K562 (cell line): Measurements from ENCODE around the gene USP10. TPM values are rescaled to one million over a fixed set of nuclear protein-coding genes. Genes with fewer than 3 reads are reported as not detected.

Experiments
- ARID1B ChIP-seq: fragments of 450-650 bp; IDR thresholded peaks from 2 replicates; pipeline ENCODE4 v1.6.1; 2016; ENCODE audit warnings: antibody characterized with exemption, mild to moderate bottlenecking, inconsistent platforms
- CHD7 ChIP-seq: fragments of 200-600 bp; sonication (generic); IDR thresholded peaks from one replicate; pipeline ENCODE4 v1.6.1; 2012; ENCODE audit warnings: mild to moderate bottlenecking, low read depth, low read length, inconsistent platforms
- DIDO1 ChIP-seq: fragments of 450-650 bp; IDR thresholded peaks from 2 replicates; pipeline ENCODE4 v1.6.1; 2016; ENCODE audit warnings: low read depth, missing biosample characterization, missing genetic modification characterization
- ETV1 ChIP-seq: fragments of 450-650 bp; conservative IDR thresholded peaks from 2 replicates; pipeline ENCODE4 v1.6.1; 2016; ENCODE audit warnings: missing genetic modification characterization, control low read depth, low read depth, missing compliant biosample characterization
- GTF2B ChIP-seq: IDR thresholded peaks from 2 replicates; pipeline ENCODE4 v1.6.1; 2011; ENCODE audit not compliant: insufficient read length; ENCODE audit errors: extremely low read depth
- MAFG ChIP-seq: fragments of 450-650 bp; conservative IDR thresholded peaks from 2 replicates; pipeline ENCODE4 v1.6.1; 2016; ENCODE audit warnings: missing genetic modification characterization, missing compliant biosample characterization
- MLX ChIP-seq, 2 experiments: fragments of 450-650 bp in 1 of 2; sonication (generic) in 1 of 2; formaldehyde crosslinking; conservative IDR thresholded peaks; 2 replicates each; pipeline versions ENCODE4 v1.4.0 to v1.8.1; 2020 to 2022; ENCODE audit warnings: mild to moderate bottlenecking in 1 of 2, missing genetic modification reagents in 1 of 2
- POLR2G ChIP-seq: fragments of 200-400 bp; formaldehyde crosslinking; IDR thresholded peaks from 2 replicates; pipeline ENCODE4 v1.6.1; 2017; ENCODE audit warnings: low read depth, mild to moderate bottlenecking, antibody characterized with exemption, low read length, moderate library complexity
- RCOR1 ChIP-seq, 2 experiments: IDR thresholded peaks; 2 replicates each; pipeline ENCODE4 v1.6.1; 2012; ENCODE audit warnings: low read depth in 2 of 2, low read length in 2 of 2, borderline replicate concordance in 1 of 2, improper control_type of control experiment in 1 of 2
- SMAD3 ChIP-seq: fragments of 450-650 bp; formaldehyde crosslinking; conservative IDR thresholded peaks from 2 replicates; pipeline ENCODE4 v1.4.0; 2020; ENCODE audit warnings: mild to moderate bottlenecking
- SMARCB1 ChIP-seq: IDR thresholded peaks from 2 replicates; pipeline ENCODE4 v1.6.1; 2011; ENCODE audit warnings: improper control_type of control experiment, low read depth; ENCODE audit not compliant: insufficient read length
- TCF7L2 ChIP-seq: fragments of 150-350 bp; IDR thresholded peaks from 2 replicates; pipeline ENCODE4 v1.6.1; 2016; ENCODE audit warnings: low read depth, mild to moderate bottlenecking, low read length, moderate library complexity
- ZNF133 ChIP-seq: fragments of 250-450 bp; sonication (Bioruptor Pico); IDR thresholded peaks from 2 replicates; pipeline ENCODE4 v1.4.0; 2020; ENCODE audit warnings: mild to moderate bottlenecking
- ZNF3 ChIP-seq: fragments of 250-450 bp; sonication (Bioruptor Pico); IDR thresholded peaks from 2 replicates; pipeline ENCODE4 v1.5.0; 2021; ENCODE audit warnings: mild to moderate bottlenecking, moderate library complexity
- ZNF766 ChIP-seq: fragments of 200-800 bp; sonication (Bioruptor generic); conservative IDR thresholded peaks from 2 replicates; pipeline ENCODE4 v1.6.1; 2016; ENCODE audit warnings: missing genetic modification characterization, missing compliant biosample characterization
- polyA plus RNA-seq, 8 experiments: library from polyadenylated mRNA; depleted of rRNA in 4 of 8; stranded (reverse) in 5 of 8; unstranded in 3 of 8; fragments of >200 nt; fragmentation: Nextera tagmentation in 2 of 8; fragmentation: Illumina TruSeq in 1 of 8; extraction: Ambion mirVana in 2 of 8; extraction: Trizol in 1 of 8; gene quantifications; 2 replicates each; pipeline versions ENCODE4 v1.2.1 to v1.2.3, GENCODE V29; 2011 to 2014; ENCODE audit warnings: inconsistent platforms in 1 of 8, missing spikeins in 1 of 8
- total RNA-seq, 7 experiments: library from RNA; depleted of rRNA in 6 of 7; stranded (reverse); fragments of >200 nt in 6 of 7; fragmentation: Illumina TruSeq in 2 of 7; extraction: Trizol in 2 of 7; gene quantifications; 2 replicates each; pipeline versions ENCODE4 v1.2.1 to v1.2.3, GENCODE V29; 2011 to 2021; ENCODE audit warnings: low replicate concordance in 1 of 7

USP10 gene
- total and polyA plus RNA-seq, 9 of the 15 experiments (the other 6 are each of a cell fraction or from before 2014, with no cell fraction given), result 61.7 to 197 (median 116) TPM

DNA sequence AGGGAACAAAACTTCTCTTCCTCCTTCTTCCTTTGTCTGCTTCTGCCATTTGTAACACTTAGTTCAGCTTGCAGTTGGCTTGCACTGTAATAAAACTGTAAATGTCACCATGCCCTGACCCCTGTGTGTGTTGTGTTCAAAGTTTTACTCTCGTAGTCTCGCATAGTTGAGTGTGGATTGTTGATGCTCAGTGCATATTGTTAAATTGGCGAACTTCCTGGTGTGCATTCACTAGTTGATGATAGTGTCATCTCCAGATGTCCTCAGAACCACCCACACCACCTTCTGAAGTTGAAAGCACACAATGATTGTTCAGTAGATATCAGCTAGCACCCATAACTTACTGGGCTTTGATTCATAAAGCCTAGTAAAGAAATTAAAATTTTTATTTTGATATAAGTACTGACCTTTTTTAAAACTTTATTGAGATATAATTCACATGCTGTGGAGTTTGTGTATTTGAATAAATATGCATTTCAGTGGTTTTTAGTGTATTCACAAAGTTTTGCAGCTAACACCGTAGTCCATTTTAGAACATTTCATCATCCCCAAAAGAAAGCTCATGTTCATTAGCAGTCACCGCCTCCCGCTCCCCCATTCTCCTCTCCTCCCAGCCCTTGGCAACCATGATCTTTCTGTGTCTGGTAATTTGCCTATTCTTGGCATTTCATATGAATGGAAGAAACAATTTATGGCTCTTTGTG lies 25.0 kb downstream of the USP10 start (continued):
- TF ChIP-seq SMARCB1 (no peak), MLX (CRISPR knock-in tag; conservative IDR thresholded peaks at IDR 0.05) (no peak), ARID1B (peak; percentile 19; the same call in 1 of the 2 replicates), POLR2G (no peak), GTF2B (no peak), ZNF3 (CRISPR knock-in tag) (no peak), ZNF133 (no peak), SMAD3 (no peak), ETV1 (0 out of 2 replicates have a peak, but pooled peaks have one; percentile 49), MAFG (no peak), RCOR1 (IDR thresholded peaks at IDR 0.05; ENCODE audit: borderline replicate concordance in 1 of 2, low read depth in 2 of 2, low read length in 2 of 2) (peak in 1 of 2 experiments; percentile 66; a peak in 2 of 4 replicates), DIDO1 (tag) (no peak), ZNF766 (no peak), TCF7L2 (no peak), CHD7 (no peak)
